WTC11 (cell line): Measurements from ENCODE around the gene SELENOF.

Source experiments
- ATF2 ChIP-seq: sonication (generic); formaldehyde crosslinking; IDR thresholded peaks from 2 replicates; pipeline ENCODE4 v1.8.1; 2022; ENCODE audit warnings: low read depth, missing genetic modification reagents, borderline replicate concordance
- ATF6 ChIP-seq: sonication (generic); formaldehyde crosslinking; IDR thresholded peaks from 2 replicates; pipeline ENCODE4 v1.8.1; 2023; ENCODE audit warnings: mild to moderate bottlenecking, missing genetic modification reagents
- CREM ChIP-seq: sonication (generic); formaldehyde crosslinking; IDR thresholded peaks from 2 replicates; pipeline ENCODE4 v1.8.1; 2022; ENCODE audit warnings: mild to moderate bottlenecking, missing genetic modification reagents, moderate library complexity
- CTCF ChIP-seq: fragments of 200-600 bp; IDR thresholded peaks from 2 replicates; pipeline ENCODE4 v1.8.0; 2022; ENCODE audit warnings: antibody characterized with exemption
- ESRRA ChIP-seq: sonication (generic); formaldehyde crosslinking; IDR thresholded peaks from 2 replicates; pipeline ENCODE4 v1.8.1; 2022; ENCODE audit warnings: mild to moderate bottlenecking, missing genetic modification reagents, borderline replicate concordance
- MXD4 ChIP-seq: fragments of 250-450 bp; sonication (Bioruptor Pico); IDR thresholded peaks from 2 replicates; pipeline ENCODE4 v1.8.0; 2021; ENCODE audit warnings: mild to moderate bottlenecking, moderate library complexity, borderline replicate concordance
- NFATC4 ChIP-seq: fragments of 250-450 bp; sonication (Bioruptor Pico); IDR thresholded peaks from 2 replicates; pipeline ENCODE4 v1.9.0; 2021; ENCODE audit warnings: mild to moderate bottlenecking
- NR2C2 ChIP-seq: sonication (generic); formaldehyde crosslinking; IDR thresholded peaks from 2 replicates; pipeline ENCODE4 v1.8.0; 2022; ENCODE audit warnings: mild to moderate bottlenecking, missing genetic modification reagents
- USF2 ChIP-seq: sonication (generic); formaldehyde crosslinking; IDR thresholded peaks from 2 replicates; pipeline ENCODE4 v1.8.1; 2023; ENCODE audit warnings: mild to moderate bottlenecking, missing genetic modification reagents, moderate library complexity
- TF ChIP-seq, protein P1 (sequence below): sonication (generic); formaldehyde crosslinking; IDR thresholded peaks from 2 replicates; pipeline ENCODE4 v1.8.0; 2022; ENCODE audit warnings: mild to moderate bottlenecking, missing genetic modification reagents
- TF ChIP-seq, protein P2 (sequence below): sonication (generic); formaldehyde crosslinking; IDR thresholded peaks from 2 replicates; pipeline ENCODE4 v1.8.0; 2022; ENCODE audit warnings: mild to moderate bottlenecking, missing genetic modification reagents

- no peak for TF ChIP-seq ATF6 (CRISPR knock-in tag)
- TF ChIP-seq, protein P1, sequence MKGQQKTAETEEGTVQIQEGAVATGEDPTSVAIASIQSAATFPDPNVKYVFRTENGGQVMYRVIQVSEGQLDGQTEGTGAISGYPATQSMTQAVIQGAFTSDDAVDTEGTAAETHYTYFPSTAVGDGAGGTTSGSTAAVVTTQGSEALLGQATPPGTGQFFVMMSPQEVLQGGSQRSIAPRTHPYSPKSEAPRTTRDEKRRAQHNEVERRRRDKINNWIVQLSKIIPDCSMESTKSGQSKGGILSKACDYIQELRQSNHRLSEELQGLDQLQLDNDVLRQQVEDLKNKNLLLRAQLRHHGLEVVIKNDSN: no peak
- TF ChIP-seq CTCF: no peak
- TF ChIP-seq CREM: no peak
- no peak for TF ChIP-seq ESRRA (CRISPR knock-in tag)
- no peak for TF ChIP-seq USF2 (CRISPR knock-in tag)
- no peak for TF ChIP-seq ATF2 (CRISPR knock-in tag)
- TF ChIP-seq NR2C2 (CRISPR knock-in tag): no peak
- TF ChIP-seq, protein P2, sequence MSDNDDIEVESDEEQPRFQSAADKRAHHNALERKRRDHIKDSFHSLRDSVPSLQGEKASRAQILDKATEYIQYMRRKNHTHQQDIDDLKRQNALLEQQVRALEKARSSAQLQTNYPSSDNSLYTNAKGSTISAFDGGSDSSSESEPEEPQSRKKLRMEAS (CRISPR knock-in tag): no peak
- no peak for TF ChIP-seq NFATC4 (CRISPR knock-in tag)
- TF ChIP-seq MXD4 (CRISPR knock-in tag): no peak
Observed at GRCh38 chr1:86828024-86828423, 85.9 kb downstream of the SELENOF start.
